WTC11 (cell line): Measurements from ENCODE around the gene NECTIN4. TPM values are rescaled to one million over a fixed set of nuclear protein-coding genes. Genes with fewer than 3 reads are reported as not detected.

ENCODE experiments used
- ATAC-seq: fragments of 200-7000 bp; cut with Tn5 transposase; 2 replicates; pipeline ENCODE4 v1.10.0; 2021; ENCODE audit warnings: mild to moderate bottlenecking, moderate library complexity
- CTCF ChIA-PET: fragments of 300-600 bp; sonication (Branson Sonifier 250); formaldehyde crosslinking; loops from one replicate; lab custom pipeline; 2021; ENCODE audit warnings: antibody characterized with exemption; lab: Charles Lee
- POLR2A ChIA-PET: fragments of 350-600 bp; sonication (Branson Sonifier 250); formaldehyde crosslinking; loops from one replicate; lab custom pipeline; 2021; ENCODE audit warnings: antibody characterized with exemption; lab: Charles Lee
- DNase-seq: peaks from one replicate; pipeline ENCODE4 v3.0.0; 2021; ENCODE audit warnings: low spot score
- H3K27ac Mint-ChIP-seq: 2 replicates; pipeline ENCODE4 v1.8.0; 2021; ENCODE audit warnings: mixed read lengths
- H3K27me3 Mint-ChIP-seq: 2 replicates; pipeline ENCODE4 v1.8.0; 2021; ENCODE audit warnings: low read depth, mild to moderate bottlenecking, moderate library complexity, mixed read lengths
- H3K36me3 Mint-ChIP-seq: 2 replicates; pipeline ENCODE4 v1.8.0; 2021; ENCODE audit warnings: mixed read lengths
- H3K4me1 Mint-ChIP-seq: 2 replicates; pipeline ENCODE4 v1.8.0; 2022; ENCODE audit warnings: mixed read lengths
- H3K4me3 Mint-ChIP-seq: 2 replicates; pipeline ENCODE4 v1.8.0; 2021; ENCODE audit warnings: mild to moderate bottlenecking, moderate library complexity, mixed read lengths
- H3K9me3 Mint-ChIP-seq: 2 replicates; pipeline ENCODE4 v1.8.0; 2021; ENCODE audit warnings: mixed read lengths
- ELF4 ChIP-seq: sonication (generic); formaldehyde crosslinking; IDR thresholded peaks from 2 replicates; pipeline ENCODE4 v1.8.1; 2022; ENCODE audit warnings: low read depth, mild to moderate bottlenecking, moderate library complexity, missing genetic modification reagents
- EMX1 ChIP-seq: fragments of 250-450 bp; sonication (Bioruptor Pico); IDR thresholded peaks from 2 replicates; pipeline ENCODE4 v1.8.0; 2021; ENCODE audit warnings: mild to moderate bottlenecking
- GRHL2 ChIP-seq: fragments of 250-450 bp; sonication (Bioruptor Pico); IDR thresholded peaks from 2 replicates; pipeline ENCODE4 v1.8.0; 2022; ENCODE audit warnings: mild to moderate bottlenecking, moderate library complexity; ENCODE audit not compliant: insufficient replicate concordance, severe bottlenecking
- NFATC4 ChIP-seq: fragments of 250-450 bp; sonication (Bioruptor Pico); IDR thresholded peaks from 2 replicates; pipeline ENCODE4 v1.9.0; 2021; ENCODE audit warnings: mild to moderate bottlenecking
- NR2C2 ChIP-seq: sonication (generic); formaldehyde crosslinking; IDR thresholded peaks from 2 replicates; pipeline ENCODE4 v1.8.0; 2022; ENCODE audit warnings: mild to moderate bottlenecking, missing genetic modification reagents
- SMAD4 ChIP-seq: sonication (generic); formaldehyde crosslinking; IDR thresholded peaks from 2 replicates; pipeline ENCODE4 v1.8.0; 2022; ENCODE audit warnings: mild to moderate bottlenecking, missing genetic modification reagents
- ZBTB21 ChIP-seq: sonication (generic); formaldehyde crosslinking; IDR thresholded peaks from 2 replicates; pipeline ENCODE4 v1.8.1; 2023; ENCODE audit warnings: mild to moderate bottlenecking, missing genetic modification reagents, borderline replicate concordance
- ZNF232 ChIP-seq: sonication (generic); formaldehyde crosslinking; IDR thresholded peaks from 2 replicates; pipeline ENCODE4 v1.8.0; 2022; ENCODE audit warnings: mild to moderate bottlenecking, missing genetic modification reagents
- ZNF396 ChIP-seq: fragments of 250-450 bp; sonication (Bioruptor Pico); IDR thresholded peaks from 2 replicates; pipeline ENCODE4 v1.8.0; 2021; ENCODE audit warnings: mild to moderate bottlenecking, moderate library complexity, borderline replicate concordance
- total RNA-seq: library from RNA; stranded (reverse); gene quantifications from 3 replicates; pipeline ENCODE4 v1.2.3, GENCODE V29; 2021
- TF ChIP-seq, protein P1 (sequence below): sonication (generic); formaldehyde crosslinking; IDR thresholded peaks from 2 replicates; pipeline ENCODE4 v1.8.1; 2022; ENCODE audit warnings: low read depth, missing genetic modification reagents, borderline replicate concordance
- TF ChIP-seq, protein P2 (sequence below): sonication (generic); formaldehyde crosslinking; IDR thresholded peaks from 2 replicates; pipeline ENCODE4 v1.8.1; 2022; ENCODE audit warnings: missing genetic modification reagents, borderline replicate concordance
- TF ChIP-seq, protein P3 (sequence below): sonication (generic); formaldehyde crosslinking; IDR thresholded peaks from 2 replicates; pipeline ENCODE4 v1.8.1; 2023; ENCODE audit warnings: mild to moderate bottlenecking, missing genetic modification reagents
- TF ChIP-seq, protein P4 (sequence below): fragments of 250-450 bp; sonication (Bioruptor Pico); IDR thresholded peaks from 2 replicates; pipeline ENCODE4 v1.9.0; 2021; ENCODE audit warnings: mild to moderate bottlenecking
- TF ChIP-seq, protein P5 (sequence below): fragments of 250-450 bp; sonication (Bioruptor Pico); IDR thresholded peaks from 2 replicates; pipeline ENCODE4 v1.9.0; 2021; ENCODE audit warnings: moderate library complexity, mild to moderate bottlenecking, inconsistent platforms, borderline replicate concordance
- TF ChIP-seq, protein P6 (sequence below): fragments of 200-600 bp; IDR thresholded peaks from 2 replicates; pipeline ENCODE4 v1.8.0; 2022; ENCODE audit warnings: antibody characterized with exemption
- TF ChIP-seq, protein P7 (sequence below): fragments of 250-450 bp; sonication (Bioruptor Pico); IDR thresholded peaks from 2 replicates; pipeline ENCODE4 v2.1.2; 2022; ENCODE audit warnings: mild to moderate bottlenecking, moderate library complexity
- TF ChIP-seq, protein P8 (sequence below): sonication (generic); formaldehyde crosslinking; IDR thresholded peaks from 2 replicates; pipeline ENCODE4 v1.8.0; 2022; ENCODE audit warnings: mild to moderate bottlenecking, missing genetic modification reagents

Gene NECTIN4
- total RNA-seq, 1 experiment from 2014 or later, result 1.7 TPM

DNA sequence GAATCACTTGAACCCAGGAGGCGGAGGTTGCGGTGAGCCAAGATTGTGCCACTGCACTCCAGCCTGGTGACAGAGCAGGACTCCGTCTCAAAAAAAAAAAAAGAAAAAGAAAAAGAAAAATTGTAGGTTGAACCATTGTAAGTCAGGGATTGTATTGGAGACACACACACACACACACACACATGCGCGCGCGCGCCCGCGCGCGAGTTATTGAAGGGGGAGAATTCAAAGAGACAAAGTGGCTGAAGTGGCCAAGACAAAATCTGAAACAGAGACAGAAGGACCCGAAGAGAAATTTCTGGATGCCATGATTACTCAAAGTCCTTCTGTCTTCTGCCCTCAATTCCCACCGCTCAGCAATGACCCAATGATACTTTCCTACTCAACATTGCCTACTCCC, 5.1 kb upstream of the NECTIN4 start:
- H3K4me1 Mint-ChIP-seq, result peaks cover 6% of the 10 kb centered on the region
- DNase-seq (no peak), ATAC-seq (no peak)
- H3K4me3 Mint-ChIP-seq, result no peak overlapping the region
- POLR2A ChIA-PET, result interaction anchor here (0.7 kb wide), 1 partner anchor 52 kb away, joined by 3 read pairs; no protein-coding TSS in a partner anchor
- H3K27ac Mint-ChIP-seq, result no peak overlapping the region
- TF ChIP-seq ELF4 (no peak), NR2C2 (CRISPR knock-in tag) (no peak), NFATC4 (no peak), EMX1 (no peak), ZNF396 (CRISPR knock-in tag) (no peak), GRHL2 (CRISPR knock-in tag) (no peak), ZNF232 (CRISPR knock-in tag) (no peak), ZBTB21 (no peak), SMAD4 (CRISPR knock-in tag) (no peak)
- TF ChIP-seq, protein P1, sequence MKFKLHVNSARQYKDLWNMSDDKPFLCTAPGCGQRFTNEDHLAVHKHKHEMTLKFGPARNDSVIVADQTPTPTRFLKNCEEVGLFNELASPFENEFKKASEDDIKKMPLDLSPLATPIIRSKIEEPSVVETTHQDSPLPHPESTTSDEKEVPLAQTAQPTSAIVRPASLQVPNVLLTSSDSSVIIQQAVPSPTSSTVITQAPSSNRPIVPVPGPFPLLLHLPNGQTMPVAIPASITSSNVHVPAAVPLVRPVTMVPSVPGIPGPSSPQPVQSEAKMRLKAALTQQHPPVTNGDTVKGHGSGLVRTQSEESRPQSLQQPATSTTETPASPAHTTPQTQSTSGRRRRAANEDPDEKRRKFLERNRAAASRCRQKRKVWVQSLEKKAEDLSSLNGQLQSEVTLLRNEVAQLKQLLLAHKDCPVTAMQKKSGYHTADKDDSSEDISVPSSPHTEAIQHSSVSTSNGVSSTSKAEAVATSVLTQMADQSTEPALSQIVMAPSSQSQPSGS (CRISPR knock-in tag), result no peak
- TF ChIP-seq, protein P2, sequence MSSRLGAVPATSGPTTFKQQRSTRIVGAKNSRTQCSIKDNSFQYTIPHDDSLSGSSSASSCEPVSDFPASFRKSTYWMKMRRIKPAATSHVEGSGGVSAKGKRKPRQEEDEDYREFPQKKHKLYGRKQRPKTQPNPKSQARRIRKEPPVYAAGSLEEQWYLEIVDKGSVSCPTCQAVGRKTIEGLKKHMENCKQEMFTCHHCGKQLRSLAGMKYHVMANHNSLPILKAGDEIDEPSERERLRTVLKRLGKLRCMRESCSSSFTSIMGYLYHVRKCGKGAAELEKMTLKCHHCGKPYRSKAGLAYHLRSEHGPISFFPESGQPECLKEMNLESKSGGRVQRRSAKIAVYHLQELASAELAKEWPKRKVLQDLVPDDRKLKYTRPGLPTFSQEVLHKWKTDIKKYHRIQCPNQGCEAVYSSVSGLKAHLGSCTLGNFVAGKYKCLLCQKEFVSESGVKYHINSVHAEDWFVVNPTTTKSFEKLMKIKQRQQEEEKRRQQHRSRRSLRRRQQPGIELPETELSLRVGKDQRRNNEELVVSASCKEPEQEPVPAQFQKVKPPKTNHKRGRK (CRISPR knock-in tag), result no peak
- TF ChIP-seq, protein P3, sequence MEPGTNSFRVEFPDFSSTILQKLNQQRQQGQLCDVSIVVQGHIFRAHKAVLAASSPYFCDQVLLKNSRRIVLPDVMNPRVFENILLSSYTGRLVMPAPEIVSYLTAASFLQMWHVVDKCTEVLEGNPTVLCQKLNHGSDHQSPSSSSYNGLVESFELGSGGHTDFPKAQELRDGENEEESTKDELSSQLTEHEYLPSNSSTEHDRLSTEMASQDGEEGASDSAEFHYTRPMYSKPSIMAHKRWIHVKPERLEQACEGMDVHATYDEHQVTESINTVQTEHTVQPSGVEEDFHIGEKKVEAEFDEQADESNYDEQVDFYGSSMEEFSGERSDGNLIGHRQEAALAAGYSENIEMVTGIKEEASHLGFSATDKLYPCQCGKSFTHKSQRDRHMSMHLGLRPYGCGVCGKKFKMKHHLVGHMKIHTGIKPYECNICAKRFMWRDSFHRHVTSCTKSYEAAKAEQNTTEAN (CRISPR knock-in tag), result no peak
- TF ChIP-seq, protein P4, sequence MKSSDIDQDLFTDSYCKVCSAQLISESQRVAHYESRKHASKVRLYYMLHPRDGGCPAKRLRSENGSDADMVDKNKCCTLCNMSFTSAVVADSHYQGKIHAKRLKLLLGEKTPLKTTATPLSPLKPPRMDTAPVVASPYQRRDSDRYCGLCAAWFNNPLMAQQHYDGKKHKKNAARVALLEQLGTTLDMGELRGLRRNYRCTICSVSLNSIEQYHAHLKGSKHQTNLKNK (CRISPR knock-in tag), result no peak
- TF ChIP-seq, protein P5, sequence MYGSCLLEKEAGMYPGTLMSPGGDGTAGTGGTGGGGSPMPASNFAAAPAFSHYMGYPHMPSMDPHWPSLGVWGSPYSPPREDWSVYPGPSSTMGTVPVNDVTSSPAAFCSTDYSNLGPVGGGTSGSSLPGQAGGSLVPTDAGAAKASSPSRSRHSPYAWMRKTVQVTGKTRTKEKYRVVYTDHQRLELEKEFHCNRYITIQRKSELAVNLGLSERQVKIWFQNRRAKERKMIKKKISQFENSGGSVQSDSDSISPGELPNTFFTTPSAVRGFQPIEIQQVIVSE (CRISPR knock-in tag), result no peak
- TF ChIP-seq, protein P6, sequence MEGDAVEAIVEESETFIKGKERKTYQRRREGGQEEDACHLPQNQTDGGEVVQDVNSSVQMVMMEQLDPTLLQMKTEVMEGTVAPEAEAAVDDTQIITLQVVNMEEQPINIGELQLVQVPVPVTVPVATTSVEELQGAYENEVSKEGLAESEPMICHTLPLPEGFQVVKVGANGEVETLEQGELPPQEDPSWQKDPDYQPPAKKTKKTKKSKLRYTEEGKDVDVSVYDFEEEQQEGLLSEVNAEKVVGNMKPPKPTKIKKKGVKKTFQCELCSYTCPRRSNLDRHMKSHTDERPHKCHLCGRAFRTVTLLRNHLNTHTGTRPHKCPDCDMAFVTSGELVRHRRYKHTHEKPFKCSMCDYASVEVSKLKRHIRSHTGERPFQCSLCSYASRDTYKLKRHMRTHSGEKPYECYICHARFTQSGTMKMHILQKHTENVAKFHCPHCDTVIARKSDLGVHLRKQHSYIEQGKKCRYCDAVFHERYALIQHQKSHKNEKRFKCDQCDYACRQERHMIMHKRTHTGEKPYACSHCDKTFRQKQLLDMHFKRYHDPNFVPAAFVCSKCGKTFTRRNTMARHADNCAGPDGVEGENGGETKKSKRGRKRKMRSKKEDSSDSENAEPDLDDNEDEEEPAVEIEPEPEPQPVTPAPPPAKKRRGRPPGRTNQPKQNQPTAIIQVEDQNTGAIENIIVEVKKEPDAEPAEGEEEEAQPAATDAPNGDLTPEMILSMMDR, result no peak
- TF ChIP-seq, protein P7, sequence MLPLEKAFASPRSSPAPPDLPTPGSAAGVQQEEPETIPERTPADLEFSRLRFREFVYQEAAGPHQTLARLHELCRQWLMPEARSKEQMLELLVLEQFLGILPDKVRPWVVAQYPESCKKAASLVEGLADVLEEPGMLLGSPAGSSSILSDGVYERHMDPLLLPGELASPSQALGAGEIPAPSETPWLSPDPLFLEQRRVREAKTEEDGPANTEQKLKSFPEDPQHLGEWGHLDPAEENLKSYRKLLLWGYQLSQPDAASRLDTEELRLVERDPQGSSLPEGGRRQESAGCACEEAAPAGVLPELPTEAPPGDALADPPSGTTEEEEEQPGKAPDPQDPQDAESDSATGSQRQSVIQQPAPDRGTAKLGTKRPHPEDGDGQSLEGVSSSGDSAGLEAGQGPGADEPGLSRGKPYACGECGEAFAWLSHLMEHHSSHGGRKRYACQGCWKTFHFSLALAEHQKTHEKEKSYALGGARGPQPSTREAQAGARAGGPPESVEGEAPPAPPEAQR (CRISPR knock-in tag), result no peak
- TF ChIP-seq, protein P8, sequence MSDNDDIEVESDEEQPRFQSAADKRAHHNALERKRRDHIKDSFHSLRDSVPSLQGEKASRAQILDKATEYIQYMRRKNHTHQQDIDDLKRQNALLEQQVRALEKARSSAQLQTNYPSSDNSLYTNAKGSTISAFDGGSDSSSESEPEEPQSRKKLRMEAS (CRISPR knock-in tag), result no peak
- TF ChIP-seq, all 79 proteins: peak for 0
- H3K36me3 Mint-ChIP-seq, result no peaks in the 10 kb centered on the region
- CTCF ChIA-PET, result interaction anchor here (0.7 to 8.2 kb wide), 2 partner anchors 23 to 104 kb away, joined by 3 to 109 read pairs; partner anchors contain the start of gene ARHGAP30
- peaks cover 6% of the 10 kb centered on the region; the same call in 1 of the 2 replicates for H3K27me3 Mint-ChIP-seq
- no peaks in the 10 kb centered on the region for H3K9me3 Mint-ChIP-seq
